Prostate gland (tissue), 2 donors: Measurements from ENCODE around the gene SLC25A21. TPM values are rescaled to one million over a fixed set of nuclear protein-coding genes. Genes with fewer than 3 reads are reported as not detected.
"Not testable (repeated sequence)": the region's sequence is repeated elsewhere in the genome, so short reads cannot be mapped to it uniquely, and the experiment has no call there.

Source experiments
- DNase-seq: peaks from one replicate; pipeline ENCODE4 v3.0.0-alpha.2; 2019; ENCODE audit warnings: low spot score
- H3K27ac ChIP-seq, 2 donors: fragments of 200-600 bp; sonication (generic); 2 replicates each; pipeline ENCODE4 v1.5.1; 2017 to 2019
- H3K27me3 ChIP-seq: fragments of 200-600 bp; sonication (generic); replicated peaks from 2 replicates; pipeline ENCODE4 v1.5.1; 2019; ENCODE audit not compliant: insufficient read depth
- H3K36me3 ChIP-seq, 2 donors: fragments of 200-600 bp; sonication (generic); 1 replicate in 1 of 2; 2 replicates in 1 of 2; pipeline versions ENCODE4 v1.5.1 to v1.8.1; 2017 to 2019
- H3K4me1 ChIP-seq: fragments of 200-600 bp; sonication (generic); replicated peaks from 2 replicates; pipeline ENCODE4 v1.5.1; 2019
- H3K4me3 ChIP-seq, 2 donors: fragments of 200-600 bp; sonication (generic); 2 replicates each; pipeline ENCODE4 v1.5.1; 2017 to 2019
- H3K9me3 ChIP-seq: fragments of 200-600 bp; sonication (generic); 2 replicates; pipeline ENCODE4 v1.5.1; 2017
- CTCF ChIP-seq, 4 experiments: fragments of 200-600 bp in 2 of 4; fragments of 450-650 bp in 2 of 4; sonication (generic) in 2 of 4; IDR thresholded peaks; 1 replicate in 3 of 4; 2 replicates in 1 of 4; pipeline ENCODE4 v1.5.1; 2016 to 2019; ENCODE audit warnings: antibody characterized with exemption in 4 of 4, mild to moderate bottlenecking in 2 of 4, moderate library complexity in 2 of 4
- POLR2A ChIP-seq: fragments of 450-650 bp; IDR thresholded peaks from one replicate; pipeline ENCODE4 v1.6.1; 2016; ENCODE audit warnings: antibody characterized with exemption, mild to moderate bottlenecking
- POLR2AphosphoS5 ChIP-seq: sonication (generic); formaldehyde crosslinking; IDR thresholded peaks from one replicate; pipeline ENCODE4 v1.6.1; 2017; ENCODE audit warnings: antibody characterized with exemption
- WGBS: methylation state at CpG from one replicate; pipeline ENCODE4 v1.1.5; 2018; 5-methylcytosine and 5-hydroxymethylcytosine counted together
- intact Hi-C: fragments of 100-400 bp; cut with DNase I; formaldehyde crosslinking; loops from one replicate; pipeline ENCODE4 v1.14.2; 2022
- total RNA-seq, 2 donors: library from RNA; depleted of rRNA; stranded (reverse); fragments of >200 nt; gene quantifications; one replicate each; pipeline ENCODE4 v1.1.0, GENCODE V29; 2016

SLC25A21 gene
- total RNA-seq, 2 donors from 2014 or later: 1.5 to 7.7 TPM

- Histone ChIP-seq H3K27me3 (no peaks in the 10 kb centered on the region), H3K4me3 (no peak overlapping the region), H3K4me1 (no peaks in the 10 kb centered on the region), H3K27ac (no peak overlapping the region), H3K36me3 (no peaks in the 10 kb centered on the region), H3K9me3 (no peaks in the 10 kb centered on the region)
- WGBS: 88% methylated on average over 10 of the region's 10 CpGs
- TF ChIP-seq POLR2A: no peak
- no peak for TF ChIP-seq CTCF (IDR thresholded peaks at IDR 0.05)
- no peak for TF ChIP-seq POLR2AphosphoS5
- intact Hi-C loops: no loop called here
- DNase-seq: no peak
These were observed 5.0 kb downstream of the SLC25A21 start for GRCh38 chr14:37167151-37168047.

- H3K27me3 ChIP-seq: no peaks in the 10 kb centered on the region
- no peak for DNase-seq
- no peak overlapping the region for H3K4me3 ChIP-seq
- H3K36me3 ChIP-seq: no peaks in the 10 kb centered on the region
- intact Hi-C loops: no loop called here
- no peaks in the 10 kb centered on the region for H3K9me3 ChIP-seq
- H3K27ac ChIP-seq: no peak overlapping the region
- no peak for TF ChIP-seq POLR2A
- TF ChIP-seq POLR2AphosphoS5: no peak
- TF ChIP-seq CTCF (IDR thresholded peaks at IDR 0.05): no peak
- 93% methylated on average over 3 of the region's 3 CpGs for WGBS
- H3K4me1 ChIP-seq: no peaks in the 10 kb centered on the region
These were observed 6.6 kb downstream of the SLC25A21 start for GRCh38 chr14:37165794-37166193.

GRCh38 chr14:37162307-37162706 is 10.1 kb downstream of the SLC25A21 start:
- H3K4me3 ChIP-seq, H3K27ac ChIP-seq, H3K9me3 ChIP-seq, DNase-seq, H3K4me1 ChIP-seq, H3K27me3 ChIP-seq, H3K36me3 ChIP-seq, intact Hi-C loops: not testable (repeated sequence)
- 79% methylated on average over 2 of the region's 2 CpGs for WGBS

GRCh38 chr14:37157987-37158386 is 14.4 kb downstream of the SLC25A21 start:
- H3K27ac ChIP-seq: no peak overlapping the region
- 95% methylated on average over 2 of the region's 2 CpGs for WGBS
- H3K4me3 ChIP-seq: no peak overlapping the region
- H3K36me3 ChIP-seq: no peaks in the 10 kb centered on the region
- intact Hi-C loops: no loop called here
- DNase-seq: no peak
- H3K9me3 ChIP-seq: no peaks in the 10 kb centered on the region
- TF ChIP-seq POLR2A (no peak), POLR2AphosphoS5 (no peak), CTCF (IDR thresholded peaks at IDR 0.05) (no peak)
- H3K27me3 ChIP-seq: no peaks in the 10 kb centered on the region
- no peaks in the 10 kb centered on the region for H3K4me1 ChIP-seq

GRCh38 chr14:37153483-37153882 is 18.9 kb downstream of the SLC25A21 start:
- intact Hi-C loops: no loop called here
- no peaks in the 10 kb centered on the region for H3K27me3 ChIP-seq
- no peaks in the 10 kb centered on the region for H3K4me1 ChIP-seq
- DNase-seq: no peak
- no peak overlapping the region for H3K4me3 ChIP-seq
- H3K27ac ChIP-seq: no peak overlapping the region
- 94% methylated on average over 5 of the region's 5 CpGs for WGBS
- TF ChIP-seq CTCF (IDR thresholded peaks at IDR 0.05) (no peak), POLR2A (no peak), POLR2AphosphoS5 (no peak)
- no peaks in the 10 kb centered on the region for H3K36me3 ChIP-seq
- no peaks in the 10 kb centered on the region for H3K9me3 ChIP-seq
